ENCODE data around the gene ZC3H18.

The ZC3H18 gene

GRCh38 chr16:88549671-88550245, 20.4 kb upstream of the ZC3H18 start:
- no peak for DNase-seq

- no peak for DNase-seq
Observed at GRCh38 chr16:88550246-88550661, 19.9 kb upstream of the ZC3H18 start.

DNA sequence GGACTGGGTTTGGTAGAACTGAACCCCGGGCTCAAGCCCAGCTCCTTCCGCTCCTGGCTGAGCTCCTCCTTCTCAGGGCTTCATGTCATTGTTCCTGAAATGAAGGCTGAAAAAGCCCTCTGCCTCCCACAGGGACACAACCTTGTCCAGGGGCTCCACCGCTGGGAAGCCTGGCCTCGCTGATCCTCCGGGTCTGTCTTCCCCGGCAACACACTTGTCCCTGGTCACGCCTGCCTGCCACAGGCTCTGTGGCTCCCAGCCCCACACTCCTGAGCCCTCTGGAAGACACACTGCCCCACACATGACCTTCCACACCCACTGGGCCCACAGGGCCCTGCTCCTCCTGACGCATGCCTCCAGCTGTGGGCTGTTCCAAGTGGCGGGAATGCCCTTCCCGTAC, 18.0 kb upstream of the ZC3H18 start:
- no peak for DNase-seq

GRCh38 chr16:88552815-88553214, 17.4 kb upstream of the ZC3H18 start:
- no peak for DNase-seq

DNA sequence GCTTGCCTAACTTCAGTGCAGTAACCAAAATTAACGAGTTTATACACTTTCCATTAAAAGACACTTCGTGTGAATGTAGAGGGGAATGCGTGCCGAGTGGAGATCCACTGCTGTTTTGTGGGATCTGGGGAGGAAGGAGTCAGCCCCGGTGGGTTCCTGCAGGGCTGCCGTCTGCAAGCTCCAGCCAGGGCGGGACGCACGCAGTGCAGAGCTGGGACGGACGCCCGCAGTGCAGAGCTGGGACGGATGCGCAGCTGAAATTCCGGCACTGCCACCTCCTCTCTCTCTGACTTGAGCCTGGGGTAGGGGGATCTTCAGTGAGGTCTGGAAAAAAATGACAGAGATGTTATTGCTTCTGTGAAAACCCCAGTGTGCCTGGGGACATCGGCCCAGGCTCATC, 16.5 kb upstream of the ZC3H18 start:
- no peak for DNase-seq

DNA sequence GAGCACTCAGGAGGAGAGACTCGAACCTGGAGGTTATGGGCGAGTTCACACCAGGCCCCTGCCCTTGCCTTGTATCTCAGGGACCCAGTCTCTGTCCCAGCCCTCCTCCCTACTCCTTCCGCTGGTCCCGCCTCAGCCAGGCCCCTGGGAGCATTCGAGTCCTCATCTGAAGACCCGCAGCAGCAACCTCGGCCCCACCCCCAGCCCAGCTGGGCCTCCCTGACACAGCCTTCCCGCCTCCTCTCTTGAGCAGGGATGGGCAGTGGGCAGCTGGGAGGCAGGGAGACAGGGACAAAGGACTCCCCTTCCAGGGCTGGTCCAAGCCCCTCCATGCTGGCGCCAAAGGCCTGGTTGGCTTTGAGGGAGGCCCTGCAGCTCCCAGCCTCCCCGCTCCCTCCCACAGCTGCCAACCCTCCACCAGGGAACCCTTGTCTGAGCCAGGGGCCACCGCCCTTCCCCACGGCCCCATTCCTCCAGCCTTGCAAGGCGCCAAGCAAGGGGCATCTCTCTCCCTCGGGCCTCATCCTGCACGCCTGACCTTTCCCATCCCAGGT, 15.4 kb upstream of the ZC3H18 start:
- no peak for DNase-seq

DNA sequence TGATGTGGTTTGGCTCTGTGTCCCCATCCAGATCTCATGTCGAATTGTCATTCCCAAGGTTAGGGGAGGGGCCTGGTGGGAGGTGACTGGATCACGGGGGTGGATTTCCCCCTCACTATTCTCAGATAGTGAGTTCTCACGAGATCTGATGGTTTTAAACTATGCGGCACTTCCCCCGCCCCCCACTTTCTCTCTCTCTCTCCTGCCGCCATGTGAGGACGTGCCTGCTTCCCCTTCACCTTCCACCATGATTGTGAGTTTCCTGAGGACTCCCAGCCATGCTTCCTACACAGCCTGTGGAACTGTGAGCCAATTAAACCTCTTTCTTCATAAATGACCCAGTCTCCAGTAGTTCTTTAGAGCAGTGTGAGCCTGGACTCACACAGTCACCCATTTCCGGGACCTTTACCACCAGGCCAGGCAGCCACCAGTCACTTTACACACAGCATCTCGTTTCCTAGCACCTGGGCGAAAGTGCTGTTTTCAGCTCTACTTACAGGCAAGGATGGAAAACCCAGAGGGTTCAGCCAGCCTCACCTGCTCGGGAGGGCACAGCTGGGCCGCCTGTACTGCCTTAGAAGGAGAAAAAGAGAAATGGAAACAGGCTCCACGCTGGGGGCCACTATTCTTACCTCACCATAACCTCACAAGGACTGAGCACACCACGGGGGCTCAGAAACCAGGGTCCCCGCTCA, 13.8 kb upstream of the ZC3H18 start:
- no peak for DNase-seq

- no peak for DNase-seq
Observed at GRCh38 chr16:88558457-88559442, 11.5 kb upstream of the ZC3H18 start.

DNA sequence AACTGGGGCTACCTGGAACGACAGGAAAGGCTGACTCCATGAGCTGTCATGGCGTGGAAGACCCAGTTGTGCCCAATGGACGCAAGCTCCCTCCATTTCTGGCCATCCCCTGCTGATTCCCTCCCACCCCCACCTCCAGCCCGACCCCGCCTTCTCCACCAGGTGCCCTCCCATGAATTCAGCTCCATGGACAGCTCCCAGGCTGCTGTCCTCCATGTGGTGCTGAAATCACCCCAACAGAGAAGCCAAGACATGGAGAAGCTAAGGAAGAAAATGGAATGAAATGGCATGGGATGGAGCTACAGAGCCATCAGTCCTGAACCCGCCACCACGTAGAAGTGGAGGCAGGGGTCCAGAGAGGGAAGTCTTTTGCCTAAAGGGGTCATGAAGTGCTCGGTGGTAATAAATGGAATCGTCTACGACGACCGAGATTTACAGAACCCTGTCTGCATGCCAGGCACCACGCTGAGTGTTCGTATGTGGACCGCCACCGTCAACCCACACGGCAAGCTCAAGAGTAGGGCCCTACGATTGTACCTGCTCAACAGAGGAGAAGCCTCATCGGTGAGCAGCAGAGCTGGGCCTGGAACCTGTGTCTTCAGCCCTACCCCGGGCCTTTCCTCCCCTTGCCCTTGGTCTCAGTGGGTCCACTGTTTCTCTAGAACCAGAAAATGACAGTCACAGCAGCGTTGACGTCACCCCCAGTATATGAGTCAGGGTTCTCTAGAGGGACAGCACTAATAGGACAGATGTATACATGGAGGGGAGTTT, 9.3 kb upstream of the ZC3H18 start:
- no peak for DNase-seq

DNA sequence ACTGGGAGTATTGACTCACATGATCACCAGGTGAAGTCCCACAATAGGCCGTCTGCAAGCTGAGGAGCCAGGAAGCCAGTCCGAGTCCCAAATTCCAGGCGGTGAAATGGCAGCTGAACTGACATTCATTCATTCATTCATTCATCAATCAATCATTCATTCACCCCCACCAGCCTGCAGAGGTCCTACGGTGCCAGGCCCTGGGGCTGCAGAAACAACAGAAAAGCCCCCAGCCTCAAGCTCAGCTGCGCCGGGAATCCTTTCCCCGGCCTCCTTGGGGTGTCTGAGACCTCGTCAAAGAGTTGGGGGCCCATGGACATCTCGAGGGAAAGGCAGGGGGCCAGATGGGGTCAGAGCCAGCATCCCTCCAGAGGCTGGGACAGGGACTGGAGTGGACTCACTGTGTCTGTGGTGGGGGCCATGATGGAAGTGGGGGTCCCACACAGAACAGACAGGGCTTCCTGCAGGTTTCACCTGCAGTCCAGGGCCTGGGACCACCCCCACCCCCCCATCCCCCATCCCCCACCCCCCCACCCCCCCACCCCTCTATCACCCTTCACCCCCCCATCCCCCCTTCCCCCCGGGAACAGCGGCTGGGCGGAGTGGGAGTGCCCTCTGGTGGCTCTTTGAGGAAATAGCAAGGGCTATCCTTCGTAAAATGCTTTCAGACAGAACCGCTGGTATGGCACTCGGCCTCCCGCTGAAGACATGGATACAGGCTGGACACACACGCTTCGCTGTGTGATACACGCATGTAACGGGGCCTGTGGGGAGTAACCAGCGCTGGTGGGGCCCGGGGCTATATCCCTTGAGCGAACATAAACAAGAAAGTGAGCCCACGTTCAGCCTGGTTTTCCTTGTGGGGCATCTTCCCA, 8.5 kb upstream of the ZC3H18 start:
- DNase-seq: no peak

- no peak for DNase-seq
Observed at GRCh38 chr16:88566158-88566557, 4.0 kb upstream of the ZC3H18 start.

DNA sequence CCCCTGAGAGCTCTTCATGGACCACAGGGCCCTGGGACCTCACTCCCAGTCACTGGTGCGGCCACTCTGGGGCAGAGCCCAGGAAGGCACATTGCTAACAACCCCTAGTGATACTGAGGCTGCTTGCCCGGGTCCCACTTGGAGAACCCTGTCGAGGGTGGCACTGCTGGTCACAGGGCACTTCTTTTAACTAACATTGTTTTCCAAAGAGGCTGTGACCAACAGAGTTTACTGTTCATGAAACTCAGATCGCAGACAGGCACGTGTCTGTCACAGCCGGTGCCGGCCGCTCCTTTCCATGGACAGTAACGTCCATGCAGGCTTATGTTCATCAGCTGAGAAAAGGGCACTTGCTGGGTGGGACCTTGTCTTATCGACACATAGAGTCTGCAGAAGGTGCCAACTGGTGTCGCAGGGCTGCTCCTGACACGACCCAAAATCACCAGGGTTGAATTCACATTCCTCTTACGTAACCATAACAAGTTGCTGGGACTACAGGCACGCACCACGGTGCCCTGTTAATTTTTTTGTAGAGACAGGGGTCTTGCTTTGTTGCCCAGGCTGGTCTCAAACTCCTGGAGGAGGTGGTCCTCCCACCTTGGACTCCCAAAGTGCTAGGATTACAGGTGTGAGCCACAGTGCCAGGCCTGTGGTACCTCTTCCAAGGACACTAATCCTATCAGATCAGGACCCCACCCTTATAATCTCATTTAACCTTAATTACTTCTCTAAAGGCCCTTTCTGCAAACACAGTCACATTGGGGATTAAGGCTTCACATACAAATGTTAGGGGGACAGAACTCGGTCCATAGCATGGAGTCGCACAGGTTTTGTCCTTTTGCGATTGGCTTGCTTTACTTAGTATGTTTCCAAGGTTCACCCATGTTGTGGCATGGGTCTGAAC, 1.2 kb upstream of the ZC3H18 start:
- DNase-seq: no peak

DNA sequence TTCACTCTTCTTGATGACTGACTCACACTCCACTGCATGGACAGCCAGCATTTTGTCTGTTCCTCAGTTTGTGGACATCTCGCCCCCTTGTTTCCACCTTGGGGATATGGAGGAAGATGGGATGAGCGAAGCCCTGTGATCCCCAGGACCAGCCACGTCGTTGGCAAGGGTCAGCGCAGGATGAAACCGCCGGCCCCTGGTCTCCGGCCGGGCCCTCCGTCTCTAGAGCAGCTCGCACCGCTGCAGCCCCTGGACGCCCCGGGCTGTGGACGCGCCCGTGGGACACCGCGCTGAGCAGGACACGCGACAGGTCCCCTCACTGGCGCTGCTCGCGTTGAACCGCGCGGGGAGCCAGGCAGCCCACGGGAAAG, 604 bp upstream of the ZC3H18 start:
- DNase-seq: no peak

DNA sequence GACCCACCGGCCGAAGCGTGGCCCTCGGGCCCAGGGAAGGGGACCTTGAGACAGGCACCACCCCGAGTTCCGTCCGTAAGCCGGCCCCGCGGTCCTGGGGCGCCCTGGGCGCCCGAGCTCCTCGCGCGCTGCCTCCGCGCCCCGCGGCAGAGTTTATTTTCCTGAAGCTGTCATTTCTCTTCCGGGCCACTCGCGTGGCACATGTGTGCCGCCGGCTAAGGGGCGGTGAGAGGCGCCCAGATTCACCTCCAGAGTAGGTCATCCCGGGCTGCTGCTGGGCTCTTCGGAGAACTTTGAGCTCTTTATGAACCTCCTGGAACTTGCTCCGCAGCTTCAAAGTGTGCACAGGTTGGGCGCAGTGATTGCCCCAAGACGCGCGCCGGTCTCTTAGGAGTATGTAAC, 489 bp downstream of the ZC3H18 start:
- DNase-seq: no peak

DNA sequence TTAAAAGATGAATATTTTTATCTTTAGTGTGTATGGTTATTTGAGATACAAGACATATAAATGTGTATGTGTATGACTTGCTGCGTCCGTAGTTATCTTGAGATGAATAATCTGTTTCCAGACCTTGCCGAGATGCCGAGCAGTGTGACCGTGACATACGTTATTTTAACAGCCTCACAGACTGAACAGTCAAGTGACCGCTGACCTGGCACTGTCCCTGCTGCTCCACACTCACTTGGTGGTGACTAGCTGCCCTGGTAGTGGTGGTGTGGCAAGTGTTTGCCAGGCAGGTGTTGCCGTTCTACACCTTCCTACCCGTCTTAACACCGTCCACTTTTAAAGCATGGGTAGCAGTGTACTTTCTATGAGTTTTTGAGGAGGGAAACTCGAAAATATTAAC, 5.0 kb downstream of the ZC3H18 start:
- no peak for DNase-seq

DNA sequence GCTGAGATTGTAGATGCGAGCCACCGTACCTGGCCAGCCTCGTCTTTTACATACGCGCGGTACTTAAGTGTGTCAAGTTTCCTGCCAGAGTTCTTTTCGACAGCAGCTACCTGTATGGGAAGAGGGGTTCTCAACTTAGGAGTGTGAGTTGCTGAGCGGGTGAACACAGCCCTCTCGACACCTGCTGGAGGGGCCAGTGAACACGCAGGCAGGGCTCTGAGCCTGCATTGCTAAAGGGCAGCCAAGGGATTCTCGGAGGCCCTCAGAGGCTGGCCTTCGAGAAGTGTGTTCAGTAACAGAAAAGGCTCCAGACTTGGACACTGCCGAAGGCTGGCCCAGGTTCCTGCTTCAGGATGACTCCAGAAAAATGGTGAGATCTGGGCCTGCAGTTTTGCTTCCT, 6.1 kb downstream of the ZC3H18 start:
- no peak for DNase-seq

GRCh38 chr16:88577166-88577565, 7.0 kb downstream of the ZC3H18 start:
- DNase-seq: no peak

DNA sequence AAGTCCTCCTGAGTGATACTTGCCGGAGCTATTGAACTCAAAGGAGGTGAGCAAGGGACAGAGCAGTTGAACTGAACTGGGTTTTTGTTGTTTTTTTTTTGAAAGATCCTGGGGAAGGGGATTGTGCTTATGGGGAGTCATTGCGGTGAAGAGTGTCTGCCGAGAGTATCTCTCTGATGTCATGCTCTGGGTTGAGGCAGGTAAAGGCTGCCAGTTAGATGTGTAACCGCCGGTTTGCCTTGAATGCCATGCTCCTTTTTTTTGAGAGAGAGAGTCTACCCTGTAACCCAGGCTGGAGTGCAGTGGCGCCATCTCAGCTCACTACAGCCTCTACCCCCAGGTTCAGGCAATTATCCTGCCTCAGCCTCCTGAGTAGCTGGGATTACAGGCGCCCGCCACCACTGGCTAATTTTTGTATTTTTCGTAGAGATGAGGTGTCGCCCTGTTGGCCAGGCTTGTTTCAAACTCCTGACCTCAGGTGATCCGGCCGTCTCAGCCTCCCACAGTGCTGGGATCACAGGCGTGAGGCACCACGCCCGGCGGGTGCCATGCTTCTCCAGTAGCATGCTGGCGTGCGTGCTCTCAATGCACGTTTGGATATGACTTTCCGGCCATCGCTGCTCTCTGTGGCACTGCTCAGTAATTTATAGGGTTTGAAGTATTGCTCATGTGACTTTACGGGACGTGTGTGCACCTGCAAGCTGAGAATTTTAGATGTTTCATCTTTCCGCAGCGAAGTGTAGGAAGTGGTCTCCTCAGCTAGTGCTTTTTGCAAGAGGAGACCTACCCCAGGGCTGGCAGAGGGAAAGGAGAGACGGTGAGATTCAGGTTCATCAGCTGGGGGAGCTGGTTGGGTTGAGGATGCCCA, 8.5 kb downstream of the ZC3H18 start:
- DNase-seq: no peak

GRCh38 chr16:88580371-88580770, 10.2 kb downstream of the ZC3H18 start:
- DNase-seq: no peak

All from right kidney (tissue), 1 donor.